PC-9 (cell line): Measurements from ENCODE around the gene HOMER2.

Experiments used
- CTCF ChIP-seq: fragments of 200-600 bp; sonication (generic); conservative IDR thresholded peaks from 2 replicates; pipeline ENCODE4 v1.6.1; 2017; ENCODE audit warnings: mixed run types, antibody characterized with exemption, mild to moderate bottlenecking, moderate library complexity
- EZH2 ChIP-seq: fragments of 200-600 bp; sonication (generic); IDR thresholded peaks from 2 replicates; pipeline ENCODE4 v1.8.0; 2017; ENCODE audit warnings: antibody characterized with exemption, low read depth

- no peak for TF ChIP-seq CTCF
- no peak for TF ChIP-seq EZH2
Measured at GRCh38 chr15:82828075-82828474, 124.4 kb downstream of the HOMER2 start.
